Stimulated activated CD8-positive, alpha-beta memory T cell treated with anti-CD3 and anti-CD28 coated beads, Interleukin-2, amount 100 ng/mL, for 48 hours (primary cell): Measurements from ENCODE around the gene DCUN1D1.

ENCODE experiments used
- DNase-seq, 2 donors: peaks; one replicate each; pipeline ENCODE4 v3.0.0-alpha.2; 2020; ENCODE audit warnings: low read depth in 2 of 2

The DCUN1D1 gene

GRCh38 chr3:182892226-182892625 lies 88.1 kb downstream of the DCUN1D1 start:
- DNase-seq = no peak

GRCh38 chr3:182891364-182891763 lies 89.0 kb downstream of the DCUN1D1 start:
- DNase-seq = no peak

GRCh38 chr3:182889948-182890629 lies 90.2 kb downstream of the DCUN1D1 start:
- DNase-seq = no peak
